ENCODE results near the gene H2BK1.
A peak's percentile ranks its signal among the peaks of the same experiment; 100 is the strongest.

The H2BK1 gene

GRCh38 chr7:151210087-151210854 lies at the start of gene H2BK1:
Gene H2BK1 (minus strand): TSS chr7:151210488. CDS start chr7:151210318, 170 bp downstream.
- DNase-seq: no peak

- no peak for DNase-seq
Observed at GRCh38 chr7:151257990-151258389, 47.7 kb upstream of the H2BK1 start.

GRCh38 chr7:151256410-151257045 lies 46.2 kb upstream of the H2BK1 start:
- no peak for DNase-seq

- no peak for DNase-seq
Observed at GRCh38 chr7:151255390-151255789, 45.1 kb upstream of the H2BK1 start.

- no peak for DNase-seq
Observed at GRCh38 chr7:151254851-151255250, 44.6 kb upstream of the H2BK1 start.

- DNase-seq: no peak
Observed at GRCh38 chr7:151254316-151254715, 44.0 kb upstream of the H2BK1 start.

- no peak for DNase-seq
Observed at GRCh38 chr7:151252961-151253711, 42.8 kb upstream of the H2BK1 start.

GRCh38 chr7:151252561-151252835 lies 42.2 kb upstream of the H2BK1 start:
- no peak for DNase-seq

- DNase-seq: peak; percentile 56
Observed at GRCh38 chr7:151251689-151252560, 41.6 kb upstream of the H2BK1 start.

- no peak for DNase-seq
Observed at GRCh38 chr7:151251328-151251688, 41.0 kb upstream of the H2BK1 start.

- no peak for DNase-seq
Observed at GRCh38 chr7:151250181-151251132, 40.2 kb upstream of the H2BK1 start.

- no peak for DNase-seq
Observed at GRCh38 chr7:151249732-151250072, 39.4 kb upstream of the H2BK1 start.

- no peak for DNase-seq
Observed at GRCh38 chr7:151249034-151249731, 38.9 kb upstream of the H2BK1 start.

GRCh38 chr7:151248346-151249033 lies 38.2 kb upstream of the H2BK1 start, which contains the start of gene SMARCD3:
Gene SMARCD3 (minus strand): TSS chr7:151248694. CDS start chr7:151248562, 132 bp downstream.
- peak; percentile 42 for DNase-seq

- no peak for DNase-seq
Observed at GRCh38 chr7:151247611-151248345, 37.5 kb upstream of the H2BK1 start.

GRCh38 chr7:151246851-151247580 lies 36.7 kb upstream of the H2BK1 start:
- no peak for DNase-seq

GRCh38 chr7:151246102-151246850 lies 36.0 kb upstream of the H2BK1 start:
- no peak for DNase-seq

- no peak for DNase-seq
Observed at GRCh38 chr7:151245360-151246101, 35.2 kb upstream of the H2BK1 start.
